Activated naive CD4-positive, alpha-beta T cell (primary cell): ENCODE results near the gene FIGNL1.

Source experiments
- DNase-seq, 4 experiments: peaks; one replicate each; lab custom pipeline; 2025; lab: John Stamatoyannopoulos, UW

Gene FIGNL1, protein sequence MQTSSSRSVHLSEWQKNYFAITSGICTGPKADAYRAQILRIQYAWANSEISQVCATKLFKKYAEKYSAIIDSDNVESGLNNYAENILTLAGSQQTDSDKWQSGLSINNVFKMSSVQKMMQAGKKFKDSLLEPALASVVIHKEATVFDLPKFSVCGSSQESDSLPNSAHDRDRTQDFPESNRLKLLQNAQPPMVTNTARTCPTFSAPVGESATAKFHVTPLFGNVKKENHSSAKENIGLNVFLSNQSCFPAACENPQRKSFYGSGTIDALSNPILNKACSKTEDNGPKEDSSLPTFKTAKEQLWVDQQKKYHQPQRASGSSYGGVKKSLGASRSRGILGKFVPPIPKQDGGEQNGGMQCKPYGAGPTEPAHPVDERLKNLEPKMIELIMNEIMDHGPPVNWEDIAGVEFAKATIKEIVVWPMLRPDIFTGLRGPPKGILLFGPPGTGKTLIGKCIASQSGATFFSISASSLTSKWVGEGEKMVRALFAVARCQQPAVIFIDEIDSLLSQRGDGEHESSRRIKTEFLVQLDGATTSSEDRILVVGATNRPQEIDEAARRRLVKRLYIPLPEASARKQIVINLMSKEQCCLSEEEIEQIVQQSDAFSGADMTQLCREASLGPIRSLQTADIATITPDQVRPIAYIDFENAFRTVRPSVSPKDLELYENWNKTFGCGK

DNA sequence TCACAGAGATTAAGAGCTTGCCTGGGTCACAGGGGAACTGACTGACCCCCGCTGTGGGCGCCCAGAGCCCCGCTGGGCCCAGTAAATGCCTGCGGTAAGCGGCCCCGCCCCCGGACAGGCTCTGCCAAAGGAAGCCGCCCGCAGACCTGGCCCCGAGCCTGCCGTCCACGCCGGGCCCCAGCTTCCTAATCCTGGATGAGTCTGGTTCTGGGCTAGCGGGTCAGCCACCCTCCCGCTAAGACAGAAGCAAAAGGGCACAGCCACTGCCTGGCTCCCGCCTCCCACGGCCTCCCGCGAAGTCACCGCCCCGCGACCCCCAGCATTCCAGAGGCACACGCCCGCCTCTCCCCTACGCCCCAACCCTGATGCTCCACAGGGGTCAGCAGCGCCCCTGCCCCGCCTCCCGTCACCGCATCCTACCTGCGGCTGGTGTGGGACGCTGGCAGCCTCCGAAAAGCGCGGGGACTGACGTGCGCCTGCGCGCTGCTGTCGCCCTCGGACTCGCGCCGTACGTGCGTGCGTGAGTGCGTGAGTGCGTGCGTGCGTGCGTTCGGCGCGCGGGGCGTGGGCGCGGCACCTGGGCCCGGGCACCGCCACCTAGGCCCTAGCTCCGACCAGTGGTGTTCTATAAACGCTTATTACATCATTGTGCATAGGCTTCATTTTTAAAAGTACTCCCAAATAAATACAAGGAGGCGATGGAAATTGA lies at the start of gene FIGNL1:
TSS of gene FIGNL1 (minus strand) at position 470 of the 709 bp plus-strand sequence. CDS start 3,063 bp downstream, outside the sequence.
- peak; percentile 50 to 78 (median 60) for DNase-seq

DNA sequence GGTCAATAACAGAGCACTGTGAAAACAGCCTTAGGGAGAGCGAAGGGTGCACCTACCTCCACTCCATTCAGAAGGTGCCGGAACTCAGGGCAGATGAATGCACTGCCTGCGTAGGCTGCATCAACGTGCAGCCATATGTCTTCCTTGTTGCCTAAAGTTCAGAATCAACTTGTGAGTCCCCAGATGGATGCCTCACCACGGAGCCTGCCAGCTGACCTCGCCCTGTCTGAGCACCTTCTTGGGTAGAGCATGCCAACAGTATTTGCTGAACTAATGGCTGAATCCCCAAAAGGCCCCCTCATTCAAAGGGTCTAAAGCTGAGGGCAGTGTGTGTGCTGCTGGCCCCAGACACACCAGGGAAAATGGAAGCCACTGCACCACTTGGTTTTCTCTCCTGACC lies 48.9 kb upstream of the FIGNL1 start:
- DNase-seq, result no peak

DNA sequence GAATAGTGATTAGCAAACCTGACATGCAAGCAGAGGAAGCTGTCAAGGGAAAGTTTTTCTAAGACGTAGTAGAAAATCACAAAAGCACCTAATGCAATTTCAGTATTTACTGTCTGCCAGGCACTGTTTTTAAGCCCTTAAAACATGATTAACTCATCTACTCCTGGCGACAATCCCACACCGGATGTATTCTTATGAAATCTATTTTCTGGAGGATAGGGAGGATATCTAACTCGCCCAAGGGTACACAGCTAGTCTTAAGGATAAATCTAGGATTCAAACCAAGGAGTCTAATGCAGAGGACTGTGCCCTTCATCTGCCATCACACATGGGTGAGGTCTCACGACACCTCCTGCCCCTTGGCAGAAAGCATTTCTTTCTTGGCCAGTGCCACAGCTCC lies 47.8 kb upstream of the FIGNL1 start:
- DNase-seq, result no peak

DNA sequence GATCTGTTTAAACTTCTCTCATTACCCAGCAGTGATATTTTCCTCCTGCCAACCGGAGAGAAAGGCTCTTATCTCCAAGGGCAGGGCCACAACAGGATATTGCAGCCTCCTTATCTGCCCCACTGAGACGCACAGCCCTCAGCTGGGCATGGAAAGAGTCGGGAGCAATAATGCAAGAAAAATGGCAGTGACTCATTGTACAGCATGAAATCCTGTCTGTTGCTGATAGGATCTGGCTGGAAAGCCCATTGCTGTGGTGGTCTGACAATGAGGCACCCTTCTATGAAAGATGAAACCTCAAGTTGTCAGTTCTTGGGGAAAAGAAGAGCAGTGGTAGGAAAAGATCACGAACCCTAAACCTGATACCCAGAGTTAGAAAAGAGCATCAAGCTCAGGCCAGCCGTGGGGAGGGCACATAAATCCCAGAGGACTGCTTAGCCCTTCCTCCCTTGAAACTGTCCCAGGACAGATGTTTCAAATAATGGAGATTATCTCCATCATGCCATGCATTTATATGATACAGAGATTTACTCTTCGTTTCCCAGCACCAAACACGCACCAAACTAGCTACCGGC lies 47.0 kb upstream of the FIGNL1 start:
- no peak for DNase-seq

DNA sequence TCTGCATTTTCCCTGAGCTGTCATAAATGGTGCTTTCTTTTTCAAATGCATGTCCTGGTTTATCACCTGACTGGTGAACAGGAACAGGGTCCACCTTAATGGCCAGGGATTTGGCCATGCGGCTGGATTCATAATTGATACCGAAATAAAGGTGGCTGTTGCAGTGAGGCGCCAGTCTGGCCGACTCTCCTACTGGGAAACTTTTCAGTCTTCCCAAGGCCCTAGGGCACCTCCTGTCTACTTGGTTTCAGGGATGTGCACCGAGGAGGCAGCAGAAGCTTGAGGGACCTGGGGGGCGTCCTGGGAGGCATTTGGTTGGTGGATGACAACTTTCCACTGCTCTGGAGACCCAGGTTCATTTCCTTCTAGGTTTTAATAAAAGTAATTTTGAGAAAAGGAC lies 46.4 kb upstream of the FIGNL1 start:
- no peak for DNase-seq

DNA sequence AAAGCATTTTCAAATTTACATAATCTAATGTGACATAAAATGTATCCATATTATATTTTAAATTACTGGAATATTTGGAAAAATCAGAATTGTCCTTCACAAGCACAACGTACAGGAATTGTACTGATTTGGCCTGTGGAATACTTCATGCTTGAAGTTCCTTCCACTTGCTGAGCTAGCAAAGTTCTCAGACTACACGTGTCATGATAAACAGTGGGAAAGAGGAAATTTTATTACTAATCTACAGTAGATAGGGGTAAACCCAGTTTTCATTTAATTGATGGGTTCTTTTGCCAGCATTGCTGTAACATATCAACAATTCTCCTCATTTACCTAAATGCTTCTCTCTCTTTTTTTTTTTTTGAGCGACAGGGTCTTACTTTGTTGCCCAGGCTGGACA lies 45.6 kb upstream of the FIGNL1 start:
- DNase-seq, result no peak

DNA sequence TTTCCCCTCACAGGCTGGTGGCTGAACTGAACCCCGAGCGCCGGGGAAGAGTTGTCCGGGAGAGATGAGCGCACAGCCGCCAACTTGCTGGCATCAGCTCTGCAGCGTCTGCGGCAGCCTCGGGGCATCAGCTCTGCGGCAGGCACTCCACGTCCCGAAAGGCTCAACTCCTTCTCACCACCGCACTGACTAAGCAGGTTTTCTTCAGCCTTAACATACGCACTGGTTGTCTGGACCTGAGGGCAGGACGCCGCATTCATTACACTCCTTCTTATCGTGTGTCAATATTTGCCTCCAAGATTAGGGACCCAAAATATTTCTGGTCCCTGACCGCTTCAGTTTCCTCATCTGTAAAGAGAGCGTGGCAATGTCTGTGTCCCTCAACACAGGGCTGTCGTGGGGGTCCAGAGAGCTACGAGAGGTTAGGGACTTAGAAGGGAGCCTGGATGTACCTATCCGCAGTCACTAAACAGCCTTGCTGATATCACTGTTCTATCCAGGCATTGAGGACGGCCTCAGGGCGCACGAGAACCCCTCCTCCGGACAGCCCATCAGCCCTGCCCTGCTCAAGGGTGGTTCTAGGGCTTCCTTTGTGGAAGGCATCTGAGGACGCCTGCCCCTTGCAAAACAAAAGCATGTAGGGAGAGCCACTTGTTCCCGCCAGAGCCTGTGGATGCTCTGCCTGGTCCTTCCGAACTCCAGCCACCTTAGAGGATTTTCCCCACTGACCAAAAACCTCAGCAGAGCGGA lies 42.8 kb upstream of the FIGNL1 start:
- DNase-seq, result no peak

DNA sequence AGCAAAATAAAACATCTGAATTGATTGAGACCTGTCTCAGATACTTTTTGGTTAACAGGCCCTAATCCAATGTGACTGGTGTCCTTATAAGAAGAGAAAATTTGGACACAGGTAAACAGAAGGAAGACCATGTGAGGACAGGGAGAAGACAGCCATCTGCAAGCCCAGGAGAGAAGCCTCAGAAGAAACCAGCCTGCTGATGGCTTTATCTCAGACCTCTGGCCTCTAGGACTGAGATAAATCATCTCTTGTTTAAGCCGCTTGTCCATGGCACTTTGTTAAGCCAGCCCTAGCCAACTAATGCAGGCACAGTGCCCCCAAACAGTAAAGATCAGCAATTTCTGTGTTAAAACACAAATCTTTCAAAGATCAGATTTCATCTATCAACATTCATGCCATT lies 41.8 kb upstream of the FIGNL1 start:
- DNase-seq, result no peak

DNA sequence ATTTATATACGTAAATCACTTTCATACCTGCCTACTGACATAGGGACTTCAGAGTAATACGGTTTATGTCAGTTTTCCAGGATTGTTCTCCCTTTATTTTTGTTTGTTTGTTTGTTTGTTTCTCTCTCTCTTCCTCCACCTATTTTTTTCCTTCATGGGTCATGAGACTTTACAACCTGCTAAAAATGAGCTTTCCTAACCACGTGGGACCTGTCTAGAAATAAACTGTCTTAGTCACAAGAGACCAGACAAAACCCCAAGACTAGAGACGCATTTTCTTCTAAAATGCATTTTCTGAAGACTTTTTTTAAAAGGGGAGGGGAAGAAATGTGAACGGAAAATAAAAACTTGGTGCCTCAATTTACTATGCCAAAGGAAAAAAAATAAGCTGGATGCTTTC lies 41.1 kb upstream of the FIGNL1 start:
- DNase-seq, result no peak

DNA sequence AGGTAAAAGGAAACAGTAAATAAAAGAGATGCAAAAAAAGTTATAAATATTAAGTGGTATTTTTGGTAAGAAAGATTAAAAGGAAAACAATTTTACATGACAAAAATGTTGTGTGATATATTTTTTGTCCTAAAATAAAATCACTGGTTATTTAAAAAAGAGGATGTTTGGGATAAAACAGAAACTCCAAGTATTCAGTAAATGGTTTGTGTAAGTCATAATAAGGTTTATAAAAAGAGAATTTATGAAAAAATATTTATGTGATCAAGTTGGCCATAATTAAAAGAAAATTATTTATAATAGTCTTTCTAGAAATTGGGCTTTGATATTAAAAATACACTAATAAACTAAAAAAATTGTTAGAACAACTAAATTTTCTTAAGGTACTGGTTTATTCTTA lies 38.2 kb upstream of the FIGNL1 start:
- DNase-seq, result no peak

DNA sequence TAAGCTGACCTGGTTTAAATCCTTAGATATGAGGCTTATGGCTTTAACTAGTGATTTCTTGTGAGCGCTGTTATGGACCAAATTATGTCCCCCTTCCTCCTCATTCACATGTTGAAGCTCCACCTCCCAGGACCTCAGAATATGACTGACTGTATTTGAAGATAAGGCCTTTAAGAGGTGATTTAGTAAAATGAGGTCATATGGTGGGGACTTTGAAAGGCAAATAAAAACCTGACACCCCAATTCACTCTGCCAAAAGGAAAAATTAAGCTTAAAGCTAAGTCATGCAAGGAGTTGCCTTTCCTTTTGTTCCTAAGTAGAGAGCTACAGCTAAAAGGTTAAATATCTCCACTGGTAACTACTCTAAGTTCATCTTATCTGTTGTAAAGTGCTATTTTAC lies 36.4 kb upstream of the FIGNL1 start:
- no peak for DNase-seq

DNA sequence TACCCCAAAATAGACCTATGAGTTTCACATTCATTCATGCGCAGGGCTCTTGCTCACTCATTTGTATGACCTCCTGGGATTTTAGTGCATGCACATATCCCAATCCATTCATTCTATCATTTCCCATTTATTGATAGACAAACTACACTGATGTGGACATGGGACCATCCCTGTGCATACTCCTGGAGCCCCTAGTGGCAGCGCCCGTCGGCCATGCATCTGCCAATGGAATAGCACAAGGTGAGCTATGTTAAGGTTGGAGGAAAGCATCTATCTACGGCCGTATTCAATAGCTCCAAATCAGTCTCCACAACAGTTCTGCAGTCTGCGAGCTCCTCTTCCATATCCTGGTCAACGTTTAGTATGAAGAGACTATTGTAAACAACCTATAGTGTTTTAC lies 31.7 kb upstream of the FIGNL1 start:
- DNase-seq, result no peak

DNA sequence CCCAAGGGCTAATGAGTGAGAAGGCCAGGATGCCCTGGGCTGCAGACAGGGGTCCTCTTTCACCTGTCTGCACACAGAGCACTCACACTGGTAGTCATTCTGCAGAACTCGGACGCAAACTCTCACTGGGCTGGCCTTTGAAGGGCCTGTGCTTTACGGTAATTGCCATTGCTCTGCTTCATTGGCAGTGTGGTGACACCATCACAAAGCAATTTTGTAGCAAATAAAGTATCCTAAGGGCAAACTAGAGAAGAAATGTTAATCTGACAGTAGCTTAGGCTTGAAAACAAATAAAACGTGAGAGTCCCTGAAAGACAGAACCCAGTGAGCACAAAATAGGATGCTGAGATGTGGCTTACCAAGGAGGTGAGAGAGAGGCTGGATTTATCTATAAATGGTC lies 30.6 kb upstream of the FIGNL1 start:
- no peak for DNase-seq

DNA sequence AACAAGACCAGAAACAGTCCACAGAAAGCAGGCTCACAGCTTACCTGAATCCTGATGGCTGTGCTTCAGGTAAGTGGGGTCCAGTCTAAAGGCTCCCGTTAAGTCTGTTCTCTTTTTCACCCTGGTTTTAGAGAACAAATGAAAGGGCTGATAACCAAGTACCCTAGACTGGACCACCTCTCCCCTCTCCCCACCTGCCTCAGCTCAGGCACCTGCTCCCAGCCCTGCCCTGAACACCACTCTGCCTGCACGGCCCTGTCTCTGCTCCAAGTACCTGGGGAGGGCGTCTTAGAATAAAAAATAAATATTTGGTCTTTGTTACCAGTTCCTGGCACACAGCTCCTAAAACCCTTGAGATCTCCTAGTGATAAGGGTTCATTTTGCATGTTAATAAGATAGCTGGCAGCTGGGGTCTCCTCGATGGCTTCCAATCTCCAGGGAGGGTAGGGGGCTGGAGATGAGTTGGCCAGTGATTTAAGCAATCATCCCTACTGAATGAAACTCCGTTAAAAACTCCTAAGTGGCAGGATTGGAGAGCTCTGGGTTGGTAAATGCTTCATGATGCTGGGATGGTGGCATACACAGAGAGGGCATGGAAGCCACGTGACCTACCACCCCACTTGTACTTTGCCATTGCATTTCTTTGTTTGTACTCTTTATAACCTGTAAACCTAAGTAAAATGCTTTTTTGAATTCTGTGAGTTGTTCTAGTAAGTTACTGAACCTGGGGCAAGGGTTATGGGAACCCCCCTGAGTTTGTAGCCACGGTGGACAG lies 29.8 kb upstream of the FIGNL1 start:
- no peak for DNase-seq

DNA sequence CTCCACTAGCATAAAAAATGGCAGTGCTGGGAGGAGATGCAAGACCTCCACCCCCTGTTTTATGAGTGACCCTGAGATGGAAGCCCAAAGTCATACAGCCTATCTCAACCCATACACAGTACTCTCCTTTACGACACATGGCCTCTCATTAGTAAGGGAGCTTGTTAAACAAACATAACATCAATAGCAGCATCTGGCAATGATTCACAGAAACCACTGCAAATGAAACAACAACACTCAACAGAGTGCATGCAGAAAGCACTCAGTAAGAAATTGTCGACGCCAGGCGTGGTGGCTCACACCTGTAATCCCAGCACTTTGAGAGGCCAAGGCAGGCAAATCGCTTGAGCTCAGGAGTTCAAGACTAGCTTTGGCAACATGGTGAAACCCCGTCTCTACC lies 27.5 kb upstream of the FIGNL1 start:
- no peak for DNase-seq

DNA sequence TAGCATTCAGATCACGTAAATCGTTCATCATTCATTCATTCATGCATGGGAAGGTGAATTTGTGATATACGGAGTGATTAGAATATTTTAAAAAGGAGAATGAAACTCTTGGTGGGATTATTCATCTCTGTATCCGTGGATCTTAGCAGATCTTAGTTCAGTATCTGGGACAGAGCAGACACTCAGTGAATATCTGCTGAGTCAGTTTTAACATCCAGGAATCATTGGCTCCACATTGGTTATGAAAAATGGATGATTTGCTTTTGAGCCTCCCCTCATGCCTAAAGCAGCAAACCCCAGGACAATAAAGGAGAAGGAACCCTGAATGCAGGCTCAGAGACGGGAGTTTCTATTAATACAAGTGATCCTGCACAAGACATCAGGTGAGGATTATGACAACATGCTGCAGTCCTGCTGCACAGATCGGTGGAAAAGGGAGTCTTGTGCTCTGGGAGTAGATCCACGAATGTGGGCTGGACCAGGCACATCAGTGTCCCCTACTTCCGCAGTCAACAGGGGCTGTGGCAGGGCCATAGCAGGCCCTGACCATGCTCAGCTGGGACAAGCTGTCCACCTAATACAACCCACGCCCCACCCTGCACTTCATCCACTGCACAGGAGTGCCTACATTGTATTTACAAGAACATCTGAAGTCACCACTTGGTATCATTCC lies 26.9 kb upstream of the FIGNL1 start:
- no peak for DNase-seq

DNA sequence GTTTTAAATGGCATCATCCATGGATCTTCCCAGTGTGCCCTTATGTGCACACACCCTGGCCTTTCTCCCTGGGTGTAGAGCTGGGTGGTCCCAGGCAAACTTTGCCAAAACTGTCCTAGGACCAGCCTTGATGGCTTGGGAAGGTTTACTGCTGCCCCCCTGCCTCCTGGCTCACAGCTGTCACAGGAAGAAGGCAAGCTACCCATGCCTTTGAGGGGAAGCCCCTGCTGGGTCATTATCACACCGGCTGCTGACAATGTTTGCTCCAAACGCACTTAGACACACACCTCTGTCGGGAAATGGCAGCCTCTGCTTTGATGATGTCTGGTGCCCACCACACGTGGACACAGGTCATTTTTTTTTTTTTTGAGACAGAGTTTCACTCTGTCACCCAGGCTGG lies 25.2 kb upstream of the FIGNL1 start:
- no peak for DNase-seq

DNA sequence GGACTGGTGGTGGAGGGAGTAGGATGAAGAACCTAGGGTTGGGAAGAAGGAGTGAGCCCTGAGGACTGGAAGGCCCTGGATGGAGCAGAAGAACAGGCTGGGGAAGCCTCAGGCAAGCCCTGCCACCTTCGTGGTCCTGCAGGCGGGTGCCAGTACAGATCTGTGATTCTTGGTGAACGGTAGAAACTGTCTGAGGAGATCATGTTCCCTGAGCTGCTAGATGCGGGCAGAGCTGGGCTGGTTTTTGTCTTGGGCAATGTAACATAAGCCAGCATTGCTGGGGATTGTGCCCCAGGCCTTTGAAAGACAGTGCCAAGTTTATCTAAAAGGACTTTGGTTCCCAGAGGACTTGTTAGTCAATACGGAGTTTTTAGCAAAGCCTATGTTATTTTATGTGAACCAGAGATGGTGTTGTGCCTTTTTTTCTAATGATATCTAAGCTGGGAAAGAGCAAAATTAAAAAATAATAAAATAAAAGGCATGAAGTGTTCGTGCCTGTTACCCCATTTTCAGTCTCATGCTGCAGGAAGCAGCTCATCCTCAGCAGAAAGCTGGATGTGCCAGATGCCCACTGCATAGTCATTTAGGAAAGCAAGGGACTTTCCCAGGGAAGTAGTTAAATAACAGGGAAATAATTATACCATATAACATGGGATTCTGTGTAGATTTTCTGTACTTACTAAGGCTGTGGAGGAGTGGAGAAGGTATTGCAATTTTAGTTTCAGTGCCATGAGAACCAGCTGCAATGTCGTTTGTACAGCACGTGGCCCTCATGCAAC lies 24.4 kb upstream of the FIGNL1 start:
- DNase-seq, result no peak

DNA sequence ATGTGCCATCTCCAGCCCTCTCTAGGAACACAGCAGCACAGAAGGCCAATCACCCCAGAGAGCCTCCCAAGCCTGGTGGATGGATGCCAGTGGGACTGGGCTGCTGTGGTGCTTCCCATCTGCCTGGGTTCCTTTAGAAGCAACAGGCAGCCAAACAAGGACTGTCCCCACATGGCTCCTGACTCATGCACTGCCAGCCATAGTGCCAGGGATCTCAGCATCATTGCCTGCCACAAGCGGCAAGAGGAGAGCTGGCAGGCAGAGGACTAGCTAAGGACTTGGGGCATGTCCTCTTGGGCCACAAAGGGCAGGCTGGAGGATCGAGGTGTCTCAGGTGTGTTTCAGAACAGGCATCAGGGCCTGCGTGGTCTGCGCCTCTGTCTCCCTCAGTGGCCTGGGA lies 23.4 kb upstream of the FIGNL1 start:
- no peak for DNase-seq

DNA sequence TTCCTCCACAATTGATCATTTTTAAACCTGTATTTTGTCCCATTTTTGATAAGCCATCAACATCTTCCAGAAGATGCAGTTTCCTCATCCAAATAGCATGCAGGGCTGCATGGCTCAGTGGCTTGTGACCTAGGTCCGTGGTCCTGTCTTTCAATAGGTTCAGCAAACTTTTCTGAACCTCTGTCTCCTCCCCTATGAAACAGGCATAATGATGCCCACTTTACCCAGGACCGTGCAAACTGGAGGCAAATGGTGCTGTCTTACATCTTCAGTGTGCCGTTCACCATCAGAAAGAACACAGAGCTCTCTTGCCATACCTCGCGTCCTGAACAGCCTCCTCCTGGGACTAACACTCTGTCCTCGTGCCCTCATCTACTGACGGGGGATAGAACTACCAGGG lies 22.3 kb upstream of the FIGNL1 start:
- DNase-seq, result no peak
